ENCODE results near the gene TIAM1. TPM values are rescaled to one million over a fixed set of nuclear protein-coding genes. Genes with fewer than 3 reads are reported as not detected.

Gene TIAM1
- total RNA-seq, 1 experiment from 2014 or later: 3.7 TPM

GRCh38 chr21:31266241-31266640 lies 77.8 kb downstream of the TIAM1 start:
- no peaks in the 10 kb centered on the region for H3K36me3 ChIP-seq (ENCODE audit: control insufficient read depth, insufficient read depth, low read length)
- no peaks in the 10 kb centered on the region for H3K4me1 ChIP-seq (ENCODE audit: control insufficient read depth, insufficient read depth, low read length)
- ChIA-PET POLR2A (no interaction called here), CTCF (no interaction called here)
- no peak for ATAC-seq
- intact Hi-C loops (cut with micrococcal nuclease; ENCODE audit: unreplicated experiment) (no loop called here), in situ Hi-C loops (cut with HindIII; ENCODE audit: low pct_unique_long_range_greater_than_20kb, low sequenced_read_pairs) (no loop called here)
- H3K27me3 ChIP-seq (ENCODE audit: control insufficient read depth, insufficient read depth, low read length): no peaks in the 10 kb centered on the region
- TF ChIP-seq POLR2AphosphoS5 (IDR thresholded peaks at IDR 0.05; ENCODE audit: low read depth, low read length) (no peak), REST (IDR thresholded peaks at IDR 0.05; ENCODE audit: insufficient read depth in 1 of 2, low read depth in 2 of 2, low read length in 1 of 2) (no peak), TCF7L2 (IDR thresholded peaks at IDR 0.05; ENCODE audit: low read depth, low read length) (no peak), SIN3A (IDR thresholded peaks at IDR 0.05; ENCODE audit: borderline replicate concordance, insufficient read depth, low read depth, low read length) (no peak), CTCF (IDR thresholded peaks at IDR 0.05) (no peak)
- no peaks in the 10 kb centered on the region for H3K9me3 ChIP-seq (ENCODE audit: control insufficient read depth, insufficient read depth, low read depth, low read length)
- no peak overlapping the region for H3K27ac ChIP-seq (ENCODE audit: low read length)
- DNase-seq (ENCODE audit: low read depth, low spot score): no peak
- BruUV-seq (replicated peaks): no TSS peak
- H3K4me3 ChIP-seq (ENCODE audit: low read depth in 2 of 2, low read length in 2 of 2): no peak overlapping the region

GRCh38 chr21:31265366-31266013 lies 78.6 kb downstream of the TIAM1 start:
- no peaks in the 10 kb centered on the region for H3K4me1 ChIP-seq (ENCODE audit: control insufficient read depth, insufficient read depth, low read length)
- in situ Hi-C loops (cut with HindIII; ENCODE audit: low pct_unique_long_range_greater_than_20kb, low sequenced_read_pairs) (no loop called here), intact Hi-C loops (cut with micrococcal nuclease; ENCODE audit: unreplicated experiment) (no loop called here)
- DNase-seq (ENCODE audit: low read depth, low spot score) (no peak), ATAC-seq (no peak)
- POLR2A ChIA-PET: no interaction called here
- CTCF ChIA-PET: no interaction called here
- no TSS peak for BruUV-seq (replicated peaks)
- H3K36me3 ChIP-seq (ENCODE audit: control insufficient read depth, insufficient read depth, low read length): no peaks in the 10 kb centered on the region
- TF ChIP-seq REST (IDR thresholded peaks at IDR 0.05; ENCODE audit: insufficient read depth in 1 of 2, low read depth in 2 of 2, low read length in 1 of 2): no peak
- TF ChIP-seq TCF7L2 (IDR thresholded peaks at IDR 0.05; ENCODE audit: low read depth, low read length): no peak
- no peak for TF ChIP-seq SIN3A (IDR thresholded peaks at IDR 0.05; ENCODE audit: borderline replicate concordance, insufficient read depth, low read depth, low read length)
- TF ChIP-seq POLR2AphosphoS5 (IDR thresholded peaks at IDR 0.05; ENCODE audit: low read depth, low read length): no peak
- no peak for TF ChIP-seq CTCF (IDR thresholded peaks at IDR 0.05)
- no peak overlapping the region for H3K27ac ChIP-seq (ENCODE audit: low read length)
- no peaks in the 10 kb centered on the region for H3K9me3 ChIP-seq (ENCODE audit: control insufficient read depth, insufficient read depth, low read depth, low read length)
- no peak overlapping the region for H3K4me3 ChIP-seq (ENCODE audit: low read depth in 2 of 2, low read length in 2 of 2)
- no peaks in the 10 kb centered on the region for H3K27me3 ChIP-seq (ENCODE audit: control insufficient read depth, insufficient read depth, low read length)
